GM06990 (cell line): ENCODE data around the gene BTN2A1.
A peak's percentile ranks its signal among the peaks of the same experiment; 100 is the strongest.
"Not testable (repeated sequence)": the region's sequence is repeated elsewhere in the genome, so short reads cannot be mapped to it uniquely, and the experiment has no call there.

Experiments used
- DNase-seq: peaks from one replicate; pipeline ENCODE4 v3.0.0-alpha.2; 2011; ENCODE audit not compliant: insufficient read length; ENCODE audit errors: extremely low read depth
- H3K27me3 ChIP-seq: replicated peaks from 2 replicates; pipeline ENCODE4 v1.6.0; 2011; ENCODE audit warnings: low read length; ENCODE audit not compliant: control insufficient read depth, insufficient read depth
- H3K36me3 ChIP-seq: 2 replicates; pipeline ENCODE4 v1.5.1; 2011; ENCODE audit warnings: low read length; ENCODE audit not compliant: control insufficient read depth, insufficient read depth
- H3K4me3 ChIP-seq: replicated peaks from 2 replicates; pipeline ENCODE4 v1.5.1; 2011; ENCODE audit warnings: low read depth, mild to moderate bottlenecking, control low read depth, low read length
- CTCF ChIP-seq: IDR thresholded peaks from 2 replicates; pipeline ENCODE4 v1.5.1; 2011; ENCODE audit warnings: low read length, control low read depth, mild to moderate bottlenecking, inconsistent platforms; ENCODE audit not compliant: insufficient read depth, poor library complexity, severe bottlenecking

Gene BTN2A1

GRCh38 chr6:26457264-26457805 is 420 bp upstream of the BTN2A1 start:
- peaks cover 7% of the 10 kb centered on the region for H3K36me3 ChIP-seq
- no peak for TF ChIP-seq CTCF
- no peaks in the 10 kb centered on the region for H3K27me3 ChIP-seq
- no peak overlapping the region; the same call in 1 of the 2 replicates for H3K4me3 ChIP-seq
- DNase-seq: peak; percentile 41

GRCh38 chr6:26459023-26459810 is 1.5 kb downstream of the BTN2A1 start:
- DNase-seq: no peak
- Histone ChIP-seq H3K36me3 (peaks cover 17% of the 10 kb centered on the region), H3K27me3 (no peaks in the 10 kb centered on the region), H3K4me3 (peak overlapping the region; percentile 45)
- TF ChIP-seq CTCF: no peak

GRCh38 chr6:26461353-26461752 is 3.6 kb downstream of the BTN2A1 start:
- not testable (repeated sequence) for H3K27me3 ChIP-seq, H3K4me3 ChIP-seq, DNase-seq
- H3K36me3 ChIP-seq: peaks cover 36% of the 10 kb centered on the region

- DNase-seq: no peak
- H3K27me3 ChIP-seq: no peaks in the 10 kb centered on the region
- TF ChIP-seq CTCF: no peak
- H3K4me3 ChIP-seq: no peak overlapping the region
- peaks cover 49% of the 10 kb centered on the region for H3K36me3 ChIP-seq
Measured at GRCh38 chr6:26464014-26464413, 6.3 kb downstream of the BTN2A1 start.

GRCh38 chr6:26464416-26465131 is 6.8 kb downstream of the BTN2A1 start:
- Histone ChIP-seq H3K4me3 (no peak overlapping the region), H3K27me3 (no peaks in the 10 kb centered on the region), H3K36me3 (peaks cover 48% of the 10 kb centered on the region)
- no peak for TF ChIP-seq CTCF
- DNase-seq: no peak

GRCh38 chr6:26465776-26466175 is 8.0 kb downstream of the BTN2A1 start:
- H3K36me3 ChIP-seq: peaks cover 47% of the 10 kb centered on the region
- no peak for TF ChIP-seq CTCF
- H3K27me3 ChIP-seq: no peaks in the 10 kb centered on the region
- DNase-seq: no peak
- H3K4me3 ChIP-seq: no peak overlapping the region
